NT2/D1 (cell line): ENCODE results near the gene MTG1.

ENCODE experiments used
- DNase-seq: peaks from one replicate; pipeline ENCODE4 v3.0.0-alpha.2; 2011; ENCODE audit warnings: low read depth, low spot score
- H3K27me3 ChIP-seq: 2 replicates; pipeline ENCODE4 v1.6.0; 2011; ENCODE audit warnings: mild to moderate bottlenecking; ENCODE audit not compliant: insufficient read length, insufficient read depth
- H3K36me3 ChIP-seq: 2 replicates; pipeline ENCODE4 v1.6.1; 2011; ENCODE audit warnings: mild to moderate bottlenecking, low read length, mixed read lengths; ENCODE audit not compliant: insufficient read depth, insufficient read length
- H3K4me1 ChIP-seq: 2 replicates; pipeline ENCODE4 v1.5.1; 2011; ENCODE audit not compliant: insufficient read depth, insufficient read length
- H3K4me3 ChIP-seq: 2 replicates; pipeline ENCODE4 v1.5.1; 2011; ENCODE audit warnings: low read depth; ENCODE audit not compliant: insufficient read length
- H3K9ac ChIP-seq: 2 replicates; pipeline ENCODE4 v1.6.0; 2011; ENCODE audit warnings: low read depth; ENCODE audit not compliant: insufficient read length
- H3K9me3 ChIP-seq: 2 replicates; pipeline ENCODE4 v1.5.1; 2011; ENCODE audit warnings: mild to moderate bottlenecking, low read length; ENCODE audit not compliant: insufficient read depth
- SUZ12 ChIP-seq: IDR thresholded peaks from 2 replicates; pipeline ENCODE4 v1.6.1; 2011; ENCODE audit not compliant: insufficient read length, insufficient read depth; ENCODE audit errors: extremely low read depth
- YY1 ChIP-seq: IDR thresholded peaks from 2 replicates; pipeline ENCODE4 v1.6.1; 2011; ENCODE audit not compliant: insufficient read length, insufficient read depth
- ZNF274 ChIP-seq: IDR thresholded peaks from 2 replicates; pipeline ENCODE4 v1.6.1; 2011; ENCODE audit warnings: mild to moderate bottlenecking, low read depth, low read length

The MTG1 gene

GRCh38 chr10:133471300-133472109 lies 77.5 kb downstream of the MTG1 start:
- TF ChIP-seq YY1, result no peak
- TF ChIP-seq SUZ12, result no peak
- no peak for TF ChIP-seq ZNF274
- Histone ChIP-seq H3K4me1 (no peaks in the 10 kb centered on the region), H3K9ac (no peak overlapping the region), H3K36me3 (no peaks in the 10 kb centered on the region), H3K9me3 (no peaks in the 10 kb centered on the region), H3K4me3 (no peak overlapping the region), H3K27me3 (no peaks in the 10 kb centered on the region)
- no peak for DNase-seq
